DND-41 (cell line): ENCODE measurements around the gene EFNA3.

Experiments
- ATAC-seq: fragments of 200-7000 bp; cut with Tn5 transposase; 3 replicates; pipeline ENCODE4 v1.9.1; 2021; ENCODE audit warnings: low read depth; ENCODE audit not compliant: insufficient read depth
- DNase-seq: peaks from one replicate; pipeline ENCODE4 v3.0.0-alpha.2; 2020
- H2AFZ ChIP-seq: 2 replicates; pipeline ENCODE4 v1.6.0; 2012; ENCODE audit warnings: low read depth, low read length
- H3K27ac ChIP-seq: 2 replicates; pipeline ENCODE4 v1.5.1; 2012; ENCODE audit warnings: low read length, inconsistent platforms
- H3K27me3 ChIP-seq: fragments of 200-600 bp; sonication (generic); 2 replicates; pipeline ENCODE4 v1.6.0; 2012; ENCODE audit warnings: low read length, mild to moderate bottlenecking, inconsistent platforms; ENCODE audit not compliant: insufficient read depth, poor library complexity
- H3K36me3 ChIP-seq: 2 replicates; pipeline ENCODE4 v1.5.1; 2012; ENCODE audit warnings: low read length, inconsistent platforms; ENCODE audit not compliant: insufficient read depth
- H3K4me1 ChIP-seq: 2 replicates; pipeline ENCODE4 v1.5.1; 2012; ENCODE audit warnings: mild to moderate bottlenecking, low read length; ENCODE audit not compliant: insufficient read depth
- H3K4me2 ChIP-seq: 2 replicates; pipeline ENCODE4 v1.6.0; 2012; ENCODE audit warnings: mild to moderate bottlenecking, moderate library complexity, low read length, inconsistent platforms; ENCODE audit not compliant: insufficient read depth
- H3K4me3 ChIP-seq, 2 experiments: fragments of 200-600 bp in 1 of 2; shearing (Covaris generic) in 1 of 2; 2 replicates each; pipeline ENCODE4 v1.5.1; 2012 to 2016; ENCODE audit warnings: inconsistent platforms in 2 of 2, low read length in 2 of 2, mild to moderate bottlenecking in 2 of 2, low read depth in 1 of 2, moderate library complexity in 1 of 2
- H3K79me2 ChIP-seq: 2 replicates; pipeline ENCODE4 v1.6.0; 2012; ENCODE audit warnings: low read length, inconsistent platforms; ENCODE audit not compliant: insufficient read depth
- H3K9ac ChIP-seq: 2 replicates; pipeline ENCODE4 v1.6.0; 2012; ENCODE audit warnings: low read depth, mild to moderate bottlenecking, inconsistent platforms, low read length, moderate library complexity
- H3K9me3 ChIP-seq: 2 replicates; pipeline ENCODE4 v1.5.1; 2012; ENCODE audit warnings: low read length, moderate library complexity, mild to moderate bottlenecking, inconsistent platforms; ENCODE audit not compliant: insufficient read depth, severe bottlenecking
- H4K20me1 ChIP-seq: 2 replicates; pipeline ENCODE4 v1.6.0; 2012; ENCODE audit warnings: low read length; ENCODE audit not compliant: insufficient read depth
- EZH2 ChIP-seq: IDR thresholded peaks from 3 replicates; pipeline ENCODE4 v1.6.1; 2012; ENCODE audit warnings: borderline replicate concordance, low read depth, mild to moderate bottlenecking, moderate library complexity, low read length, inconsistent platforms; ENCODE audit not compliant: severe bottlenecking
- TF ChIP-seq, protein P1 (sequence below): IDR thresholded peaks from 2 replicates; pipeline ENCODE4 v1.5.1; 2012; ENCODE audit warnings: borderline replicate concordance, low read length, moderate library complexity, mild to moderate bottlenecking; ENCODE audit not compliant: poor library complexity, severe bottlenecking; ENCODE audit errors: extremely low read depth

Gene EFNA3

GRCh38 chr1:155133799-155134281, 55.2 kb downstream of the EFNA3 start:
- Histone ChIP-seq H4K20me1 (peaks cover 7% of the 10 kb centered on the region; the same call in 1 of the 2 replicates), H3K79me2 (peaks cover 22% of the 10 kb centered on the region), H3K9ac (0 out of 2 replicates have a peak overlapping the region, but pooled peaks have one; percentile 83), H3K9me3 (no peaks in the 10 kb centered on the region), H3K4me1 (peaks cover 43% of the 10 kb centered on the region), H3K4me3 (no peak overlapping the region), H2AFZ (no peak overlapping the region), H3K27me3 (peaks cover 4% of the 10 kb centered on the region), H3K27ac (no peak overlapping the region), H3K36me3 (peaks cover 12% of the 10 kb centered on the region), H3K4me2 (peak overlapping the region; percentile 98; the same call in 1 of the 2 replicates)
- ATAC-seq: no peak
- DNase-seq: no peak
- TF ChIP-seq, protein P1, sequence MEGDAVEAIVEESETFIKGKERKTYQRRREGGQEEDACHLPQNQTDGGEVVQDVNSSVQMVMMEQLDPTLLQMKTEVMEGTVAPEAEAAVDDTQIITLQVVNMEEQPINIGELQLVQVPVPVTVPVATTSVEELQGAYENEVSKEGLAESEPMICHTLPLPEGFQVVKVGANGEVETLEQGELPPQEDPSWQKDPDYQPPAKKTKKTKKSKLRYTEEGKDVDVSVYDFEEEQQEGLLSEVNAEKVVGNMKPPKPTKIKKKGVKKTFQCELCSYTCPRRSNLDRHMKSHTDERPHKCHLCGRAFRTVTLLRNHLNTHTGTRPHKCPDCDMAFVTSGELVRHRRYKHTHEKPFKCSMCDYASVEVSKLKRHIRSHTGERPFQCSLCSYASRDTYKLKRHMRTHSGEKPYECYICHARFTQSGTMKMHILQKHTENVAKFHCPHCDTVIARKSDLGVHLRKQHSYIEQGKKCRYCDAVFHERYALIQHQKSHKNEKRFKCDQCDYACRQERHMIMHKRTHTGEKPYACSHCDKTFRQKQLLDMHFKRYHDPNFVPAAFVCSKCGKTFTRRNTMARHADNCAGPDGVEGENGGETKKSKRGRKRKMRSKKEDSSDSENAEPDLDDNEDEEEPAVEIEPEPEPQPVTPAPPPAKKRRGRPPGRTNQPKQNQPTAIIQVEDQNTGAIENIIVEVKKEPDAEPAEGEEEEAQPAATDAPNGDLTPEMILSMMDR: no peak
- no peak for TF ChIP-seq EZH2

DNA sequence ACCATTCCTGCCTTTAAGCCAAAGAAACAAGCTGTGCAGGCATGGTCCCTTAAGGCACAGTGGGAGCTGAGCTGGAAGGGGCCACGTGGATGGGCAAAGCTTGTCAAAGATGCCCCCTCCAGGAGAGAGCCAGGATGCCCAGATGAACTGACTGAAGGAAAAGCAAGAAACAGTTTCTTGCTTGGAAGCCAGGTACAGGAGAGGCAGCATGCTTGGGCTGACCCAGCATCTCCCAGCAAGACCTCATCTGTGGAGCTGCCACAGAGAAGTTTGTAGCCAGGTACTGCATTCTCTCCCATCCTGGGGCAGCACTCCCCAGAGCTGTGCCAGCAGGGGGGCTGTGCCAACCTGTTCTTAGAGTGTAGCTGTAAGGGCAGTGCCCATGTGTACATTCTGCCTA, 55.7 kb downstream of the EFNA3 start:
- Histone ChIP-seq H4K20me1 (peaks cover 7% of the 10 kb centered on the region; the same call in 1 of the 2 replicates), H2AFZ (no peak overlapping the region), H3K79me2 (peaks cover 27% of the 10 kb centered on the region), H3K9ac (peak overlapping the region; percentile 83), H3K27me3 (no peaks in the 10 kb centered on the region), H3K9me3 (no peaks in the 10 kb centered on the region), H3K4me3 (peak overlapping the region in 1 of 2 experiments; percentile 12; a peak in 1 of 4 replicates), H3K4me1 (peaks cover 43% of the 10 kb centered on the region), H3K36me3 (peaks cover 15% of the 10 kb centered on the region), H3K27ac (no peak overlapping the region), H3K4me2 (peak overlapping the region; percentile 98)
- DNase-seq: no peak
- TF ChIP-seq EZH2: no peak
- TF ChIP-seq, protein P1: no peak
- no peak for ATAC-seq

GRCh38 chr1:155134880-155135414, 56.3 kb downstream of the EFNA3 start:
- Histone ChIP-seq H3K27ac (peak overlapping the region; percentile 93), H3K4me3 (peak overlapping the region; percentile 81 to 90), H3K79me2 (peaks cover 33% of the 10 kb centered on the region), H3K27me3 (no peaks in the 10 kb centered on the region), H3K4me1 (peaks cover 48% of the 10 kb centered on the region), H4K20me1 (peaks cover 10% of the 10 kb centered on the region; the same call in 1 of the 2 replicates), H3K9ac (peak overlapping the region; percentile 83), H3K36me3 (peaks cover 16% of the 10 kb centered on the region), H2AFZ (peak overlapping the region; percentile 96), H3K9me3 (no peaks in the 10 kb centered on the region), H3K4me2 (peak overlapping the region; percentile 98)
- TF ChIP-seq, protein P1: no peak
- TF ChIP-seq EZH2: no peak
- DNase-seq: no peak
- no peak for ATAC-seq
